ENCODE measurements around the gene TK2. TPM values are rescaled to one million over a fixed set of nuclear protein-coding genes. Genes with fewer than 3 reads are reported as not detected.
"Not testable (repeated sequence)": the region's sequence is repeated elsewhere in the genome, so short reads cannot be mapped to it uniquely, and the experiment has no call there.

Gene TK2
- polyA plus RNA-seq, 1 donor, result 14.9 TPM

GRCh38 chr16:66574081-66574480, 24.2 kb upstream of the TK2 start:
- no peak for DNase-seq (ENCODE audit: low read depth)

- no peak for DNase-seq (ENCODE audit: low read depth)
Observed at GRCh38 chr16:66572356-66572755, 22.4 kb upstream of the TK2 start.

- no peak for DNase-seq (ENCODE audit: low read depth)
Observed at GRCh38 chr16:66569827-66570405, 20.0 kb upstream of the TK2 start.

GRCh38 chr16:66569131-66569530, 19.2 kb upstream of the TK2 start:
- DNase-seq (ENCODE audit: low read depth), result no peak

GRCh38 chr16:66568355-66568754, 18.4 kb upstream of the TK2 start:
- DNase-seq (ENCODE audit: low read depth), result no peak

- not testable (repeated sequence) for DNase-seq (ENCODE audit: low read depth)
Observed at GRCh38 chr16:66567270-66567669, 17.3 kb upstream of the TK2 start.

GRCh38 chr16:66566051-66566901, 16.4 kb upstream of the TK2 start, which contains the start of gene CMTM1:
CMTM1 (plus strand) TSS chr16:66566439; CDS start chr16:66566514, 75 bp downstream.
- DNase-seq (ENCODE audit: low read depth), result no peak

GRCh38 chr16:66563574-66564334, 13.8 kb upstream of the TK2 start:
- DNase-seq (ENCODE audit: low read depth), result no peak

- no peak for DNase-seq (ENCODE audit: low read depth)
Observed at GRCh38 chr16:66562986-66563385, 13.1 kb upstream of the TK2 start.

GRCh38 chr16:66562409-66562808, 12.5 kb upstream of the TK2 start:
- no peak for DNase-seq (ENCODE audit: low read depth)

- no peak for DNase-seq (ENCODE audit: low read depth)
Observed at GRCh38 chr16:66561381-66562080, 11.6 kb upstream of the TK2 start.

- no peak for DNase-seq (ENCODE audit: low read depth)
Observed at GRCh38 chr16:66560107-66560506, 10.2 kb upstream of the TK2 start.

- DNase-seq (ENCODE audit: low read depth), result no peak
Observed at GRCh38 chr16:66554495-66554894, 4.6 kb upstream of the TK2 start.

GRCh38 chr16:66554021-66554420, 4.1 kb upstream of the TK2 start:
- no peak for DNase-seq (ENCODE audit: low read depth)

GRCh38 chr16:66553223-66553622, 3.3 kb upstream of the TK2 start:
- DNase-seq (ENCODE audit: low read depth), result no peak

GRCh38 chr16:66552286-66553177, 2.6 kb upstream of the TK2 start, which contains the start of gene CKLF:
CKLF (plus strand) TSS chr16:66552576; CDS start chr16:66552716, 140 bp downstream.
- DNase-seq (ENCODE audit: low read depth), result peak; percentile 83

GRCh38 chr16:66551788-66552285, 1.9 kb upstream of the TK2 start:
- no peak for DNase-seq (ENCODE audit: low read depth)

- DNase-seq (ENCODE audit: low read depth), result no peak
Observed at GRCh38 chr16:66551348-66551759, 1.4 kb upstream of the TK2 start.

GRCh38 chr16:66548868-66549267, 1.1 kb downstream of the TK2 start:
- DNase-seq (ENCODE audit: low read depth), result no peak

GRCh38 chr16:66548068-66548467, 1.9 kb downstream of the TK2 start:
- no peak for DNase-seq (ENCODE audit: low read depth)
